Smooth muscle cell (in vitro differentiated cells): ENCODE results near the gene DNAAF3. TPM values are rescaled to one million over a fixed set of nuclear protein-coding genes. Genes with fewer than 3 reads are reported as not detected.
A peak's percentile ranks its signal among the peaks of the same experiment; 100 is the strongest.

Experiments
- DNase-seq: peaks from one replicate; lab custom pipeline; 2025; ENCODE audit not compliant: unreplicated experiment; lab: John Stamatoyannopoulos, UW
- H2AFZ ChIP-seq: fragments of 200-600 bp; sonication (generic); 2 replicates; pipeline ENCODE4 v1.6.0; 2016; ENCODE audit warnings: antibody characterized with exemption, low read depth, mild to moderate bottlenecking
- H3F3A ChIP-seq: fragments of 200-600 bp; sonication (generic); 2 replicates; pipeline ENCODE4 v1.6.0; 2017; ENCODE audit warnings: antibody characterized with exemption, low read depth
- H3K27ac ChIP-seq: fragments of 200-600 bp; sonication (generic); 2 replicates; pipeline ENCODE4 v1.5.1; 2016; ENCODE audit warnings: low read depth, mild to moderate bottlenecking
- H3K27me3 ChIP-seq: fragments of 200-600 bp; sonication (generic); 2 replicates; pipeline ENCODE4 v1.6.1; 2016; ENCODE audit warnings: low read depth, mild to moderate bottlenecking
- H3K36me3 ChIP-seq: fragments of 200-600 bp; sonication (generic); 2 replicates; pipeline ENCODE4 v1.5.1; 2016; ENCODE audit warnings: low read depth
- H3K4me1 ChIP-seq: fragments of 200-600 bp; sonication (generic); 2 replicates; pipeline ENCODE4 v1.5.1; 2016; ENCODE audit warnings: low read depth
- H3K4me2 ChIP-seq: fragments of 200-600 bp; sonication (generic); 2 replicates; pipeline ENCODE4 v1.6.0; 2016; ENCODE audit warnings: mild to moderate bottlenecking
- H3K4me3 ChIP-seq: fragments of 200-600 bp; sonication (generic); 2 replicates; pipeline ENCODE4 v1.5.1; 2016; ENCODE audit warnings: mild to moderate bottlenecking
- H3K79me2 ChIP-seq: fragments of 200-600 bp; sonication (generic); 2 replicates; pipeline ENCODE4 v1.6.0; 2016; ENCODE audit warnings: low read depth, mild to moderate bottlenecking
- H3K9ac ChIP-seq: fragments of 200-600 bp; sonication (generic); 2 replicates; pipeline ENCODE4 v1.6.0; 2016; ENCODE audit warnings: low read depth
- H3K9me3 ChIP-seq: fragments of 200-600 bp; sonication (generic); replicated peaks from 2 replicates; pipeline ENCODE4 v1.5.1; 2016; ENCODE audit warnings: low read depth
- H4K20me1 ChIP-seq: fragments of 200-600 bp; sonication (generic); 2 replicates; pipeline ENCODE4 v1.6.0; 2016; ENCODE audit warnings: low read depth
- WGBS: methylation state at CpG from one replicate; pipeline ENCODE4 v1.1.7; 2016; ENCODE audit warnings: low lambda C conversion rate; 5-methylcytosine and 5-hydroxymethylcytosine counted together
- polyA plus RNA-seq: library from polyadenylated mRNA; unstranded; fragments of >200 nt; fragmentation: Nextera tagmentation; extraction: Ambion mirVana; gene quantifications from 2 replicates; pipeline ENCODE4 v1.2.1, GENCODE V29; 2016
- total RNA-seq: library from RNA; depleted of rRNA; stranded (reverse); fragments of >200 nt; gene quantifications from 2 replicates; pipeline ENCODE4 v1.2.3, GENCODE V29; 2014
- TF ChIP-seq, protein P1 (sequence below): fragments of 200-600 bp; sonication (generic); IDR thresholded peaks from 2 replicates; pipeline ENCODE4 v1.5.1; 2017; ENCODE audit warnings: borderline replicate concordance, mild to moderate bottlenecking, antibody characterized with exemption; ENCODE audit not compliant: insufficient read depth, poor library complexity, severe bottlenecking

DNAAF3 gene
- total and polyA plus RNA-seq, 2 experiments from 2014 or later, result 1.3 to 1.4 TPM

DNA sequence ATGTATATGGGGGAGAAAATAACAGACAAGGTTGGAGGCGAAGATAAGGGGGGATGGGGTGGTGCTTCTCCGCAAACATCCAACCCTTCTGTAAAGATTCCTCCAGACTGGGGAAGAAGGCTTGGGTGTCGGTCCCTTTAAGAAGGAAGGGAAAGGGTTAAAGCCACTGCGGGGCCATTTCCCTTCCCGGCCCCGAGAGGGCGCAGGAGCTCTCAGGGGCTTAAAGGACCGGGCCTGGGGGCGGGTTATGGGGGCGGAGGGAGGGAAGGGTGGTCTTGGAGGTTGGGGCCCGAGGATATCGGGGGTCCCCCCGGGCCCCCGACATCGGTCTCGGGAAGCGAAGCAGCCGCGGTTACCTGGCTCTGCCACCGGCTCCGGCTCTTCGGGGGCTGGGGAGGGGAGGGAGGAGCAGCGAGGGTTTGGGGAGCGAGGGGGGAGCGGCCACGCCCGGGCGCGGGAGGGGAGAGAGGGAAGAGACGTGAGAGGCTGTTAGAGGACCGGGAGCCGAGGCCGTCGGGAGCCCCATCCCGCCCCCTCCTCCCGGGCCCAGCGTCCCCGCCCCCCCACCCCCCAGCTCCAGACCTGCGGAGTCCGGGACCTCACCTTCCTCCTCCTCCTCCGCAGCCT lies 20.2 kb downstream of the DNAAF3 start:
- 4% methylated on average over 9 of the region's 41 CpGs for WGBS
- Histone ChIP-seq H3K9me3 (no peaks in the 10 kb centered on the region), H3K4me2 (peak overlapping the region; percentile 80), H3K4me3 (peak overlapping the region; percentile 39), H3K9ac (no peak overlapping the region), H3K79me2 (no peaks in the 10 kb centered on the region), H3K27ac (no peak overlapping the region), H3K27me3 (peaks cover 4% of the 10 kb centered on the region), H3K4me1 (peaks cover 15% of the 10 kb centered on the region), H4K20me1 (no peaks in the 10 kb centered on the region), H3K36me3 (no peaks in the 10 kb centered on the region), H2AFZ (peak overlapping the region; percentile 63), H3F3A (no peaks in the 10 kb centered on the region)
- TF ChIP-seq, protein P1, sequence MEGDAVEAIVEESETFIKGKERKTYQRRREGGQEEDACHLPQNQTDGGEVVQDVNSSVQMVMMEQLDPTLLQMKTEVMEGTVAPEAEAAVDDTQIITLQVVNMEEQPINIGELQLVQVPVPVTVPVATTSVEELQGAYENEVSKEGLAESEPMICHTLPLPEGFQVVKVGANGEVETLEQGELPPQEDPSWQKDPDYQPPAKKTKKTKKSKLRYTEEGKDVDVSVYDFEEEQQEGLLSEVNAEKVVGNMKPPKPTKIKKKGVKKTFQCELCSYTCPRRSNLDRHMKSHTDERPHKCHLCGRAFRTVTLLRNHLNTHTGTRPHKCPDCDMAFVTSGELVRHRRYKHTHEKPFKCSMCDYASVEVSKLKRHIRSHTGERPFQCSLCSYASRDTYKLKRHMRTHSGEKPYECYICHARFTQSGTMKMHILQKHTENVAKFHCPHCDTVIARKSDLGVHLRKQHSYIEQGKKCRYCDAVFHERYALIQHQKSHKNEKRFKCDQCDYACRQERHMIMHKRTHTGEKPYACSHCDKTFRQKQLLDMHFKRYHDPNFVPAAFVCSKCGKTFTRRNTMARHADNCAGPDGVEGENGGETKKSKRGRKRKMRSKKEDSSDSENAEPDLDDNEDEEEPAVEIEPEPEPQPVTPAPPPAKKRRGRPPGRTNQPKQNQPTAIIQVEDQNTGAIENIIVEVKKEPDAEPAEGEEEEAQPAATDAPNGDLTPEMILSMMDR, result peak; percentile 57
- DNase-seq, result no peak

DNA sequence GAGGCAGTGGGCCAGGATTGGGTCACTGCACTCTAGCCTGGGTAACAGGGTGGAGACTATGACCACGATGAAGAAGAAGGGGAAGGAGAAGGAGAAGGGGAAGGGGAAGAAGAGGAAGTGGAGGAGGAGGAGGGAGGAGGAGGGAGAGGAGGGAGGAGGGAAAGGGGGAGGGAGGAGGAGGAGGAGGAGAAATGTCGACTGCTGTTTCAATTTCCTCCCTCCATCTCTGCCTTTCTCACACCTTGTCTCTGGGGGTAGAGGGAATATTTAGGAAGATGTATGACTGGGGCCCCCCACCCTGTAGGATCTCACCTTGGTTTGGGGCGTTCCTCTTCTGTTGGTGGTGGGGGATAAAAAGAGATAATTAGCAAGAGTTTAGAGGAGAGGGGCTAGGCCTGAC lies 21.2 kb downstream of the DNAAF3 start:
- Histone ChIP-seq H3K27ac (no peak overlapping the region), H4K20me1 (no peaks in the 10 kb centered on the region), H3K9ac (no peak overlapping the region), H3K36me3 (no peaks in the 10 kb centered on the region), H3K4me1 (peaks cover 15% of the 10 kb centered on the region), H3F3A (no peaks in the 10 kb centered on the region), H3K79me2 (no peaks in the 10 kb centered on the region), H3K9me3 (no peaks in the 10 kb centered on the region), H3K4me3 (no peak overlapping the region), H3K27me3 (peaks cover 4% of the 10 kb centered on the region), H2AFZ (no peak overlapping the region), H3K4me2 (no peak overlapping the region)
- no peak for DNase-seq
- 53% methylated on average over 3 of the region's 3 CpGs for WGBS
- TF ChIP-seq, protein P1, result no peak

DNA sequence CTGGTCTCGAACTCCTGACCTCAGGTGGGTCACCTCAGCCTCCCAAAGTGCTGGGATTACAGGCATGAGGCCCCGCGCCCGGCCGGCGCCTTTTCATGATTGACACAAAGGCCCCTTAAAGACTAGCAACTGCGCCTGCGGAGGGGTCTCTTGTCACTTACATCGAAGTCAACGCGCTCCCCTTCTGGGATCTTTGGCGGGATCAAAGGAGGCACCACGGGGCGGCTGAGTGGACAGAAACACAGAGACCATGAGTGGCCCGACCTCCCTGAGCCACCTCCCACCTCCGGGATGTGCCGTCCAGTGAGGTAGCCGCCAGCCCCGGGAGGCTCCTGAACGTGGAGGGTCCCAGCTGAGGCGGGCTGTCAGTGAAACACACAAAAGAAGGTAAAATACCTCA lies 24.7 kb downstream of the DNAAF3 start:
- no peak overlapping the region for H3K27ac ChIP-seq
- TF ChIP-seq, protein P1, result no peak
- peaks cover 4% of the 10 kb centered on the region for H3K27me3 ChIP-seq
- H4K20me1 ChIP-seq, result no peaks in the 10 kb centered on the region
- no peak overlapping the region for H3K9ac ChIP-seq
- no peak for DNase-seq
- no peaks in the 10 kb centered on the region for H3F3A ChIP-seq
- 41% methylated on average over 21 of the region's 21 CpGs for WGBS
- H3K9me3 ChIP-seq, result no peaks in the 10 kb centered on the region
- peak overlapping the region; percentile 20 for H3K4me2 ChIP-seq
- H3K36me3 ChIP-seq, result no peaks in the 10 kb centered on the region
- H3K4me3 ChIP-seq, result no peak overlapping the region
- H3K79me2 ChIP-seq, result no peaks in the 10 kb centered on the region
- no peak overlapping the region for H2AFZ ChIP-seq
- no peaks in the 10 kb centered on the region for H3K4me1 ChIP-seq

DNA sequence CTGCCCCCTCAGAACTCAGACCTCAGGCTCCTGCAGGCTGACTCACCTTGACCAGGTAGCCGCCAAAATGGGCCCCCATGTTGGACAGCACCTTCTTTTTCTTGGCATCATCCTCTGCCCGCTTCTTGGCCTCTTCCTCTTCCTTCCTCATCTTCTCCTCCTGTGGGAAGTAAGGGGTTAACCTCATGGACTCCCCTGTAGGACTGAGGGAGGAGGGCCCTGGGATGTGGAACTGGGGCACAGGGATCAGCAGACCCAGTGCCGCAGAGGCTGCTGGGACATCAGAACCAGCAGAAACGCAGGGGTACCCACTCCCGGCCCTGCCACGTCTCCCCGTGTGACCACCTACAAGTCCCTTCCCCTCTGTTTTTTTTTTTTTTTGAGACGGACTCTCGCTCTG lies 28.5 kb downstream of the DNAAF3 start:
- TF ChIP-seq, protein P1, result no peak
- Histone ChIP-seq H3K27ac (no peak overlapping the region), H3K4me1 (no peaks in the 10 kb centered on the region), H3K9ac (no peak overlapping the region), H3K4me3 (no peak overlapping the region), H3F3A (no peaks in the 10 kb centered on the region), H3K27me3 (no peaks in the 10 kb centered on the region), H3K79me2 (no peaks in the 10 kb centered on the region), H2AFZ (no peak overlapping the region), H3K9me3 (no peaks in the 10 kb centered on the region), H4K20me1 (no peaks in the 10 kb centered on the region), H3K4me2 (no peak overlapping the region), H3K36me3 (no peaks in the 10 kb centered on the region)
- 81% methylated on average over 9 of the region's 9 CpGs for WGBS
- no peak for DNase-seq
